CD4-positive, alpha-beta T cell treated with Interleukin-15 for 4 hours (primary cell): ENCODE data around the gene SIX5.

ENCODE experiments used
- DNase-seq: peaks from one replicate; pipeline ENCODE4 v3.0.0-alpha.2; 2020; ENCODE audit warnings: low spot score

The SIX5 gene

DNA sequence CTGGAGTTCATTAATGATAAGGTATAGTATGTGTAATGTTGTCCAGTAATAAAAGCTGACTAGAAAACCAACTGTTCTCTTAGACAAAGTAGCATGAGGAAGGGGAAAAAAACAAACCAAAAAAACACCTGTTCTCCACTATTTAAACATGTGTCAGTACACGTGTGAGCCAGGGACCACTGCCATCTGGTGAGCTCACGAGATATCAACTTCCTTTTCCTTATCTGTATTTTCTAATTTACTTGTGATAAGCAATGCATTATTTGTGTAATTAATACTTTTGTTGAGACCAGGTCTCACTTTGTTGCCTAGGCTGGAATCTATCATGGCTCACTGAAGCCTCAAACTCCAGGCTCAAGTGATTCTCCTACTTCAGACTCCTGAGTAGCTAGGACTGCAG lies 4.3 kb upstream of the SIX5 start:
- no peak for DNase-seq

- no peak for DNase-seq
Observed at GRCh38 chr19:45772912-45773311, 3.9 kb upstream of the SIX5 start.

DNA sequence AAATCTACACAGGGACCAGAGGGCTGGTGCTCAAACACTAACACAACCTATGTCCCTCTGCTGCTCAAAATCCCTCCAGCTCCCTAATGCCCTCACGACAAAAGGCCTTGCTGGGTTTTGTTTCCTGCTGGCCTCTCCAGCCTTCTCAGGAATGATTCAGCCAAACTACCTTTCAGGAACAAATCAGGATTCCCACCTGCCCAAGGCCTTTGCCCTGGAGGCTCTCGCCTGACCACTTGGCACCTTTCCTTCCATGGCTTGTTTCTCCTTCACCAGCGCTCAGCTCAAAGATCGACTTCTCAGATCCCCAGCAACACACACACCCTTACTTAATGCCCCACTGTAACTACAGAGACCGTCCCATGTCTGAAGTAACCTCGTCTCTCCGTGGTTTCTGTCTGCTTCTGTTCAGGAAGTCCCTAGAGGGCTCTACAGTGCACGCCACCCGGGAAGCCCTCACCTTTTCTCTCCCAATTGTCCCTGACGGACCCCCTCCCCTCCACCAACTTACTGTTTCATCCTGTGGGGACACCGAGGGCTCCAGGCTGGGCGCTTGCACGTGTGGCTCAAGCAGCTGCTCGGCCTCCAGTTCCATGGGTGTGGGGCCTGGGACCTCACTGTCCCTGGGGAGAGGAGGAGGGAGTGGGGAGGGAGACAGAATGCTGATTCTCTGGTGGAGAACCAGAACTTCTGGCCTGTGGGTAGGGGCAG lies 3.2 kb upstream of the SIX5 start:
- DNase-seq, result no peak

- no peak for DNase-seq
Observed at GRCh38 chr19:45771311-45771933, 2.4 kb upstream of the SIX5 start.

DNA sequence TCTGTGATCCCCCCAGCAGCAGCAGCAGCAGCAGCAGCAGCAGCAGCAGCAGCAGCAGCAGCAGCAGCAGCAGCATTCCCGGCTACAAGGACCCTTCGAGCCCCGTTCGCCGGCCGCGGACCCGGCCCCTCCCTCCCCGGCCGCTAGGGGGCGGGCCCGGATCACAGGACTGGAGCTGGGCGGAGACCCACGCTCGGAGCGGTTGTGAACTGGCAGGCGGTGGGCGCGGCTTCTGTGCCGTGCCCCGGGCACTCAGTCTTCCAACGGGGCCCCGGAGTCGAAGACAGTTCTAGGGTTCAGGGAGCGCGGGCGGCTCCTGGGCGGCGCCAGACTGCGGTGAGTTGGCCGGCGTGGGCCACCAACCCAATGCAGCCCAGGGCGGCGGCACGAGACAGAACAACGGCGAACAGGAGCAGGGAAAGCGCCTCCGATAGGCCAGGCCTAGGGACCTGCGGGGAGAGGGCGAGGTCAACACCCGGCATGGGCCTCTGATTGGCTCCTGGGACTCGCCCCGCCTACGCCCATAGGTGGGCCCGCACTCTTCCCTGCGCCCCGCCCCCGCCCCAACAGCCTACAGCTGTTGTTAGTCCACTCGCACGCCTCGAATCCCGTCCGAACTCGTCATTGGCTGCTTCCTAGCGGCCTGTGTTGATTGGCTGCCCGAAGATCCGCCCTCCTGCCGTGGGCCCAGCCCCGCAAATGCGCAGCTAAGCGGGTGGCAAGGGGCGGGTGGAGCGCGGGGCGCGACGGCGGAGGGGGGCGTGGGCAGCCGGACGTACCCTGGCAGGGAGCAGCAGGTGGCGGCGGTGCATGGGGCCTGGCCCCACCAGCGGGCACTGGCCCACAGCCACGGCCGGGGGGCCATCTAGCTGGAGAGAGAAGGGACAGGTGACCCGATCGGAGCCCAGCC lies 1.4 kb upstream of the SIX5 start:
- peak; percentile 91 for DNase-seq

DNA sequence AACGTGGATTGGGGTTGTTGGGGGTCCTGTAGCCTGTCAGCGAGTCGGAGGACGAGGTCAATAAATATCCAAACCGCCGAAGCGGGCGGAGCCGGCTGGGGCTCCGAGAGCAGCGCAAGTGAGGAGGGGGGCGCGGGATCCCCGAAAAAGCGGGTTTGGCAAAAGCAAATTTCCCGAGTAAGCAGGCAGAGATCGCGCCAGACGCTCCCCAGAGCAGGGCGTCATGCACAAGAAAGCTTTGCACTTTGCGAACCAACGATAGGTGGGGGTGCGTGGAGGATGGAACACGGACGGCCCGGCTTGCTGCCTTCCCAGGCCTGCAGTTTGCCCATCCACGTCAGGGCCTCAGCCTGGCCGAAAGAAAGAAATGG lies 754 bp upstream of the SIX5 start:
- DNase-seq, result no peak

DNA sequence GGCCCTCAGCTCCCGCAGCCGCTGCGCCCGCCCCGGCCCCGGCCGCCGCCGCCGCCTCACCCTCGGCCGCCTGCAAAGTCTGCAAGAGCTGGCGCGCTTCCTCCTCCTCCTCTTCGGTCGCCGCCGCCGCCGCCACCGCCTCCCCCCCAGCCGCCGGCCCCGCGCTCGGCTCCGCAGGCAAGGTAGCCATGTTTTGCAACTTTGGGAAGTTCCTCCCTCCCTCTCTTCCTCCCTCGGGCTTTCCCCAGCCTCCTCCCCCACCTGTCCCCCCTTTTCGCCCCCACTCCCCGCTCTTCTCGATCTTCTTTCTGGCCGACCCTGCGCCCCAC lies 433 bp downstream of the SIX5 start:
- DNase-seq, result peak; percentile 23

DNA sequence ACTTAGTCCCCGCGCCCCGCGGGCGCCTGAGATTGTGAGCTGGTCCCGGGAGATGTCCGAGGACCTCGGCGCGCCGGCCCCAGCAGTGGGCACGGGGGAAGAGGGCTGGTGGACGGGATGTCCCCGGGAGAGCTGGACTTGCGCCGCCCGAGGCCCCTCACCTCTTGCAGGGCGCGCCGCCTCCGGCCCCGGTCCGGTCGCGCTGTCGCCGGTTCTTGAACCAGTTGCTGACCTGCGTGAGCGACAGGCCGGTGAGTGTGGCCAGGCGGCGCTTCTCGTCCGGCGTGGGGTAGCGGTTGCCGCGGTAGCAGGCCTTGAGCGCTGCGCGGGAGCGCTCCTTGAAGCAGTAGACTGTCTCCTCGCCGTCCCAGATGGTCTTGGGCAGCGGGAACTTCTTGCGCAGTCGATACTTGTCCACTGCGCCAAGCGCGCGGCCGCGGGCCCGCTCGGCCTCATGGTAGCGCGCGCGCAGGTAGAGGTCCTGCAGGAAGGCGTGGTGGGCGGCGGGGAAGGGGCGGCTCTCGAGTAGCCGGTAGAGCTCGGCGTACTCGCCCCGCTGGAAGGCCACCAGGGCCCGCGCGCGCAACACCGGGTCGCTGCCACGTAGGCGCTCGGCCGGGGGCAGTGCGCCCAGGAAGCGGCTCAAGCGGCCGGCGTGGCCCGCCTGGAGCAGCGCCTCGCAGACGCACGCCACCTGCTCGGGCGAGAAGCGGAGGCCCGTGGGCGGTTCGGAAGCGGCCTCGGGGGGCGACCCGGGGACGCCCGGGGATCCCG lies 984 bp downstream of the SIX5 start:
- no peak for DNase-seq

DNA sequence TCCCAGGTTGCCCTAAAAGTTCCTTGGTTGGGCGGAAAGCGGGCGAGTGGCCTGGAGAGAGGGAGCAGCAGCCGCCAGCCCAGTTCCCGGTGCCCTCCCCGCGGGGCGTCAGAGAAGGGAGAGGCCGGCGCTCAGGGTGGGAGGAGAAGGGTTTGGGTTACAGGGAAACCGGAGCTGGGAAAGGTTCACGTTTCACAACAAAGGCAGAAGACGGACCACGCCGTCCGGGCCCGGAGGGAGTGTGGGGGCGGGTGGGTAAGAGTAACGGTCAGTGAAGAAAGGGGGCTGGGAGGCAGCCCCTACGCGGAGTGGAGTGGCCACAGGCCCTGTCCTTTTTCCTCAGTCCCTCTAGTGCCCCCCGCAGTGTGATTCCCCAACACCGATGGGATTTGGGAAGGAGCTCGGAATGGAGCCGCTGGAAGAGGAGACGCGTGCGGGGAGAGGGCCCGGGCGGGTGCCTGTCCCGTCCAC lies 1.6 kb downstream of the SIX5 start:
- no peak for DNase-seq

GRCh38 chr19:45766869-45767346 lies 2.1 kb downstream of the SIX5 start:
- no peak for DNase-seq

DNA sequence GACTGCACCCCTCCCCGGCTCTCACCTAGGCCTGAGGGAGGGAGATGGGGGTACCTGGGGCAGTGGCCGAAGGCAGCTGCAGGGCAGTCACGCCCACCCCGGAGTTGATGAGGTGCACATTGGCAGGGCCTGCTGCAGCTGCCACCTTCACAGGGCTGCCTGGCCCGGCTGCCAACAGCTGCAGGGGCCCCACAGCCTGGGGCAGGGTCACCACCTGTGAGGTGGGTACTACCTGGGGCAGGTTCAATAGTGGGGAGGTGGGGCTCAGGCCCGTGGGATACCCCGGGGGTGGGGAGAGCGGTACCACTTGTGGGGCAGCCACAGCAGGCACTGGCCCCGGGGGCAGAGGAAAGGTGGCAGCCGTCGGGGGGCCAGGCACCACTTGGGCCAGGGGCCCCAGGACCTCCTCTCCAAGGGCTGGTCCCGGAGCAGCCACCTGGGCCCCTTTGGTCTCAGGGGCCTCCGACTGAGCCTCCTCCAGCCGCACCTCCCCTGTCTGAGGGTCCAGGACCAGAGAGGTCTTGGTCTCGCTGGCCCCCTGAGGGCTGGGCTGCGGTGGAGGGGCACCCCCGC lies 2.7 kb downstream of the SIX5 start:
- no peak for DNase-seq

GRCh38 chr19:45765702-45766295 lies 3.3 kb downstream of the SIX5 start:
- DNase-seq, result no peak

- no peak for DNase-seq
Observed at GRCh38 chr19:45764945-45765701, 3.9 kb downstream of the SIX5 start.

DNA sequence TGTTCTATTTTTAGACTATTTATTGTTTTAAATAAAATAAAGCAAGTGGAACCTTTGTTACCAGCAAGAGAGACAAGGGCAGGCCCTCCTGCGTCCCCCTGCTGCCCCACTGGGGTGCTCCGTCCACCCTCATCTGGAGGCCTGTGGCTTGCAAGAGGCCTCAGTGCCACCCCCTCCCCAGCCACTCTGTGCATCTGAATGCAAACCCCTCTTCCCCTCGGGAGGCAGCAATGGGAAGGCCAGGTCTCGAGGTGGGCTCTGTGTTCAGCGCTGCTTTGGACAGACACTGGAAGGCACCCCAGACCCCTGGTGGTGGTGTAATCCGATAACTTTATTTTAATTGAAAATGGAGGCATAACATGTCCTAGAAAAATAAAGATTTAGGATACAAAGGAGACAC lies 4.6 kb downstream of the SIX5 start:
- no peak for DNase-seq

DNA sequence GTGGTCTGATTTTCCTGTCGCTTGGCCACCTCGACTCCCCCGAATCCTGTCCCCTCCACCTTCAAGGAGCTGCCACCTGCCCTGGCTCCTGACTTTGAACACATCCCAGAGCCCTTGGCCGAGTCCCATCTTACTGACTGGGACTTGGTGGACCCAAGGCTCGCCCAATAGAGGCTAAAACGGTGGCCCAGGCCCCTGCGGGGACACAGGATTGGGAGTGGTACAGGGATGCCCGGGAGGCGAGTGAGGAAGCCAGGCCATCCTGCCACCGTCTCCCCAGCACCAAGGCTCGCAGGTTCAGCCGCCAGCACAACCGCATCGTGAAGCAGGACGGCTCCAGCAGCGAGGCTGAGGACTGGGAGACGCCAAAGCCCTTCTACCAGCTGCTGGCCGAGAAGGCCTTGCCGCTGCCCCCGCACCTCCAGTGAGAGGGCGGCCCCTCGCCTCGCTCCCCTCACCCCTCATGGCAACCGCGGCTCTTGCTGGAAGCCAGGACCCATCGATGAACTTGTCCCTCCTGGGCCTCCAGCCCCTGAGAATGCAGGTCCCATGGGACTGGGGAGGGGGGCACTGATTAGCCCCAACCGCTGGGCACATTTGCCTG lies 5.3 kb downstream of the SIX5 start:
- DNase-seq, result no peak

GRCh38 chr19:45762870-45763631 lies 6.0 kb downstream of the SIX5 start:
- DNase-seq, result no peak

DNA sequence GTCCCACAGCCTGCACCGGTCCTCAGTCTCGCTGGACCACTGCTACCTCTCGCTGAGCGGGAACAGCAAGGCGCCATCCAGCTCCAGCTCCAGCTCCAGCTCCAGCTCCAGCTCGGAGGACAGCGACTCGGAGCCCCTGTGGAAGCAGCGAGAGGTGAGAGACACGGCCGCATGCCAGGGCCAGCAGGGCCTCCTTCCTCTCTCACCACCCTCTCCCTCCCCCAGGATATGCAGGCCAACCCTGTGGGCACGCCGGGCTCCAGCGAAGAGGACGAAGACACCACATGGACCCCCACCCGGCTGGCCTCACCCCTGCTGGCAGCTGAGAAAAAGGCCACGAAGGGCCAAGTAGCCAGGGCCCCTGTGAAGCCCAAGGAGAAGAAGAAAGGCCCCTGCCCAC lies 7.3 kb downstream of the SIX5 start:
- DNase-seq, result no peak

DNA sequence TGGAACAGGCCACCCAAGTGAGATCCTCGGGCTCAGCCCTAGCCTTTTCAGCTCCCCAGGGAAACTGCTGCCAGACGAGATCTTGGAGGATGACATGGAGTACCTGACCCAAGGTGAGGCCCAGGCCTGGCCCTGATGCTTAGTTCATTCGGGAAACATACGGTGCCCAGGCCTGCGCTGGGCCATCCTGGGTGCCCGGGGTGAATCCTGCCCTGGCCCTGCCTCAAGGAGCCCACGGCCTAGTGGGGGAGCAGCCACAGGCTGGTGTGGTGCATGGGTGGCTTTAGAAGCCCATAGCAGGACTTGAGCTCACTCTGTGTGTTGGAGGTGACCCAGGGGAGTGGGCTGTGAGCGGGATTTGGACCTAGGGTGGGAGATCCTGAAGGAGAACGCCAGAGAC lies 10.1 kb downstream of the SIX5 start:
- DNase-seq, result no peak

DNA sequence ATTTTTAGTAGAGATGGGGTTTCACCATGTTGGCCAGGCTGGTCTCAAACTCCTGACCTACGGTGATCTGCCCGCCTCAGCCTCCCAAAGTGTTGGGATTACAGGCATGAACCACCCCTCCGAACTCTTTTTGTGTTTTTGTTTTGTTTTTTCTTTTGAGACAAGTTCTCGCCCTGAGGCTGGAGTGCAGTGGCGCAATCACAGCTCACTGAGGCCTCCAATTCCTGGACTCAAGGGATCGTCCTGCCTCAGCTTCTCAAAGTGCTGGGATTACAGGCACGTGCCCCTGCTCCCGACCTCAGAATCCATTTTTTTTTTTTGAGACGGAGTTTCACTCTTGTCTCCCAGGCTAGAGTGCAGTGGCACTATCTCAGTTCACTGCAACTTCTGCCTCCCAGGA lies 11.4 kb downstream of the SIX5 start:
- no peak for DNase-seq
